D721Med (cell line): ENCODE measurements around the gene ARHGAP24.

Source experiments
- DNase-seq: peaks from one replicate; pipeline ENCODE4 v3.0.0; 2011; ENCODE audit warnings: low spot score; ENCODE audit not compliant: insufficient read length
- FAIRE-seq: peaks from 2 replicates; lab custom pipeline; 2011; peaks lifted over from hg19 to GRCh38; lab: Jason Lieb, UNC
- CTCF ChIP-seq: IDR thresholded peaks from 2 replicates; pipeline ENCODE4 v1.5.1; 2012; ENCODE audit warnings: mild to moderate bottlenecking, control low read depth; ENCODE audit not compliant: insufficient read depth; ENCODE audit errors: missing control alignments

Gene ARHGAP24

GRCh38 chr4:85548116-85548515 lies 73.2 kb downstream of the ARHGAP24 start:
- DNase-seq = no peak
- no peak for TF ChIP-seq CTCF
- no peak for FAIRE-seq

- FAIRE-seq (no peak), DNase-seq (no peak)
These were observed 73.9 kb downstream of the ARHGAP24 start for GRCh38 chr4:85548841-85549240.

GRCh38 chr4:85555206-85555605 lies 80.3 kb downstream of the ARHGAP24 start:
- no peak for DNase-seq
- no peak for TF ChIP-seq CTCF
- no peak for FAIRE-seq

More at GRCh38 chr4:85548841-85549240, 73.9 kb downstream of the ARHGAP24 start:
- TF ChIP-seq CTCF = no peak

DNA sequence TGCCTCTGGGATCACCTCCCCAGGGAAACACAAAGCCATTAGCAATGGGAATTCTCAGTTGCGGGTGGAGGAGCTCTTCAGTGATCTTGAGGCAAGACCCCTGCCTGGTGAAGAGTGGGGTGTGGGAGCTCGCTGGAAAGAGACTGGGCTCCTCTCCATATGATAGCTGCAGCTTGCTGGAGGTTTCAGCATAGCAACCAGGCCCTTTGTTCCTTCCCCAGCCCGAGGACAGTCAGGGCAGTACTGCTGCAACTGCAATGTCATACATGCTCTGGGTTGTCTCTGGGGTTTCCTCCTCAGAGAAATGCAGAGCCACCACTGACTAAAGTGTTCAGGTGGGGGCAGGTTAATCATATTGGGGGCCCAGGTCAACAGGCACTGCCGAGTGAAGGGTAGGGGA lies 81.3 kb downstream of the ARHGAP24 start:
- no peak for FAIRE-seq

DNA sequence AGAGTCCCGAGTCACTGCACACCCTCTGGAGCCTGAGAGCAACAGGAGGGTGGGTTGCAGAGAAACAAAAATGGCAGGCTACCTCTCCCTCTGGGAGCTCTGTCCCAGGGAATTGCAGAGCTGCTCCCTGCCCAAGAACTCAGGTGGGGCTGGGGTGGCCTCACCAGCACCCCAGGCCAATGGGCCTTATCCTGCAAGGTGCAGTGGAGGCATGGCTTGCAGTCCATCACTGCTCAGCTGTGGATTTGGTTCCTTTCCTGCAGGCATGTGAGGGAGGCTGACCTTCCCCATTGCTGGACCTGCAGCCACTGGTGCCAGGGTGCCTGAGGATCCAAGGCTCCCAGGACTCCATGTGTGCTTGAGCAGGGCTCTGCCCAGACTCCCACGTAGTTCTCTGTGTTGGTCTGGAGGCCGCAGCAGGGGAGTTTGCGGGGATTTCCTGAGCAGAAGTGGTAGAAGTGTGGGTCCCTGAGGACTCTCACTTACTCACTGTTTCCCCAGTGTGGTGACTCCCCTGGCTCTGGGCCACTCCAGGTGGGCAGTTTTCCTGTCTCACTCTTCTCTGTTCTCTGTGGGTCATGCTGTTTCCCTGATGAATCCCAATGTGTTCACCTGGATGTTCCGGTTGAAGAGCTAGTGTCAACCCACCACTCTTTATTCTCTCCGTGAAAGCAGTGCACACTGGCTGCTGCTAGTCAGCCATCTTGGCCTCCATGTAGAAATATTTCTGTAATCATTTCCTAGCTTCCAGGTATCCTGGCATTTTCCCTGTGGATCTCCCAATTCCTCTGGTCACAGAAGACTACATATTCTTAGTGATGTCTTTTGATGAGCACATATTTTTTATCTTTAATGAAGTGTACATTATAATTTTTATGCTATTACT lies 82.3 kb downstream of the ARHGAP24 start:
- no peak for TF ChIP-seq CTCF
- no peak for FAIRE-seq
- DNase-seq = no peak

More for the DNA sequence above, 81.3 kb downstream of the ARHGAP24 start:
- TF ChIP-seq CTCF = no peak
- DNase-seq = no peak

- DNase-seq = no peak
- no peak for TF ChIP-seq CTCF
- FAIRE-seq = no peak
These were observed 91.0 kb downstream of the ARHGAP24 start for GRCh38 chr4:85565761-85566480.
